NCI-H526 (cell line): ENCODE results near the gene TIPIN.
"Not testable (repeated sequence)": the region's sequence is repeated elsewhere in the genome, so short reads cannot be mapped to it uniquely, and the experiment has no call there.

Source experiments
- DNase-seq, 2 experiments: peaks; one replicate each; lab custom pipeline; 2025; lab: John Stamatoyannopoulos, UW

TIPIN gene

DNA sequence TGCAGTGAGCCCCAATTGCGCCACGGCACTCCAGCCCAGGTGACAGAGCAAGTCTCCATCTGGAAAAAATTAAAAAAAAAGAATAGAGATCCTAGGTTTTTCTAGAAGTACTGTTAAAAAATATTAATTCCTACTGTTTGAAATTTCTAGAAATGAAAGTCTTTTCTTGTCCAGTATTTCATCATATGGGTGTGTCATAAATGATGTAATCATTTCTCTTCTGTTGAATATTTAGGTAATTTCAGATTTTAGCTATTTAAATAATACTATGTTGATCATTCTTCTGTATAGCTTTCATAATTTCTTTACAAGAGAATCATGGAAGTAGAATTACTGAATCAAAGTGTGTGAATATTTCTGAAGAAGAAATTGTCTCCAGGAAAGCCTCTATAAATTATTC is 24.9 kb upstream of the TIPIN start:
- DNase-seq: not testable (repeated sequence)

DNA sequence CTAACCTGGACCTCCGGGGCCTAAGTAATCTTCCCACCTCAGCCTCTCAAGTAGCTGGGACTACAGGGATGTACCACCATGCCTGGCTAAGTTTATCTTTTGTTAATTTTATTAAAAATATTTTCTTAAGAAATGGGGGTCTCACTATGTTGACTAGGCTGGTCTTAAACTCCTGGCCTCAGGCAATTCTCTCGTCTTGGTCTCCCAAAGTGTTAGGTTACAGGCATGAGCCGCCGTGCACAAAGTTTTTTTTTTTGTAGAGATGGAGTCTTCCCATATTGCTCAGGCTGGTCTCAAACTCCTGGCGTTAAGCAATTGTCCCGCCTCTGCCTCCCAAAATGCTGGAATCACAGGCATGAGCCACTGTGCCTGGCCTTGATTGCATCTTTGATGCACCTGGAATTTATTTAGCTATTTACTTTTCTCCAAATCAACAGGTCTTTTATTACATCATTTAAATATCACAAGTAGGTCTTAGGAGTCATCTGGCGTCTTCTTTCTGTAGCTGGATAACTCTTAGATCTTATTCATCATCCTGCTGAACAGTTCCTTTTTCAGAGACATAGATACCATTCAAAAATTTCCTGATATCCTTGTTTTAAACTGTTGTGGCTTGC is 22.4 kb upstream of the TIPIN start:
- DNase-seq: no peak

DNA sequence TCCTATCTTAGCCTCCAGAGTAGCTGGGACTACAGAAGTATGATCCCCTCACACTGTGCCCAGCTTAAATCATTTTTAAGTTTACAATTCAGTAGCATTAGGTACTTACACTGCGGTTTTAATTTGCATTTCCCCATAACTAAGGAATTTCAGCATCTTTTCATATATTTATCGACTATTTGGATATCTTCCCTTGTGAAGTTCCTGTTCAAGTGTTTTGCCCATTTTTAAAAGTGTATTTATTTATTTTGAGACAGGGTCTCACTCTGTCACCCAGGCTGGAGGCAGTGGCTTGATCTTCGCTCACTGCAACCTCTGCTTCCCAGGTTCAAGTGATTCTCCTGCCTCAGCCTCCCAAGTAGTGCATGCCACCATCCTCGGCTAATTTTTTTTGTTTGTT is 17.7 kb upstream of the TIPIN start:
- DNase-seq: no peak

DNA sequence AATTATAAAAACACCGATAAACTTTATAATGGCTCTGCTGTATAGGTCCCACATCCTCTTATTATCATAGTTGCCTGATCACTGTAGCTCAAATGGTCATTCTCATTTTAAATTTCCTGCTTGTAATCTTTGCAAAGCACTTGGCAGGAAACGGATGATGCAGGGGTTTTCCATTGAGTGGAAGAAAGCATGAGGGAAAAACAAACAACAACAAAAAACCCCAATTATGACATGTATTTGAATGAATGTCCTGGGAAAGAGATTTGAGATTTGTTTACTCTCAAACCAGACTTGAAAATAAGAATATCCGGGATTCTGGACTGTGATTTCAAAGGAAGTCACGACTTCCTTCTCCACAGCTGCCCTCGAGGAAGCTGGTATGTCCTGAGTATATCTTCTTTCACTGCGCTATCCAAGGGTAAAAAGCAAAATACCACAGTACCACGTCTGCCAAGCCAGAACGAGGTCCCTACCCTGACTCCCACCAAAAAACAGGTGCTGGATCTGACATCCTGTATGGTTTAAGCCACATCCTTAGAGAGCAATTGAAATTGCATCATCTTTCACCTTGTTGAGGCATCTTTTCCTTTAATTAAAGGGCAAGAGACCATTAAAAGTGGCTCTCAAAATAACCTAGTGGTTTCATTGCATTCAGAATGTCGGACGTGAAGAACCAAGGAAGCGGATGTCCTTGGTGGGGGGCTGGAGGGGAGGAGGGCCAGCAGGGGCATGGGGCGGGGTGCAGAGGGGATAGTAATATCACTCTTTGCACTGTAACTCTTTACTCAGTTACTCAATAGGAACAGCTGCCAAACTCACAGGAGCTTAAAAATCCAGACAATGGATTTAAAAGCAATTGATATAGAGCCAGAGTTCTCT is 13.5 kb upstream of the TIPIN start:
- DNase-seq: peak in 1 of 2 experiments; percentile 15

DNA sequence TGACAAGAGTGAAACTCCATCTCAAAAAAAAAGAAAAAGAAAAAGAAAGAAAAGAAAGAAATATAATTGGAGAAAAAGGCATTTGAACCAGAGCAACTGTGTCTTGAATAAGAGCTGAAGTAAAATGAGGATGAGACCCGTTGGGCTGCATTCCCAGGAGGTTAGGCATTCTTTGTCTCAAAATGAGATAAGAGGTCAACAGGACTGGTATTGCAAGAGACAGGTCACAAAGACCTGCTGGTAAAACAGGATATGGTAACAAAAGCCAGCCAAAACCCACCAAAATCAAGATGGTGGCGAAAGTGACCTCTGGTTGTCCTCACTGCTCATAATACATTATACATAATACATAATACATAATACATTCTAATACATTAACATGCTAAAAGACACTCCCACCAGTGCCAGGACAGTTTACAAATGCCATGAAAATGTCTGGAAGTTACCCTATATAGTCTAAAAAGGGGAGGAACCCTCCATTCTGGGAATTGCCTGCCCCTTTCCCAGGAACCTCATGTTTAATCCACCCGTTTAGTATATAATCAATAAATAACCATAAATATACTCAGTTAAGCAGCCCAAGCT is 8.6 kb upstream of the TIPIN start:
- DNase-seq: no peak

DNA sequence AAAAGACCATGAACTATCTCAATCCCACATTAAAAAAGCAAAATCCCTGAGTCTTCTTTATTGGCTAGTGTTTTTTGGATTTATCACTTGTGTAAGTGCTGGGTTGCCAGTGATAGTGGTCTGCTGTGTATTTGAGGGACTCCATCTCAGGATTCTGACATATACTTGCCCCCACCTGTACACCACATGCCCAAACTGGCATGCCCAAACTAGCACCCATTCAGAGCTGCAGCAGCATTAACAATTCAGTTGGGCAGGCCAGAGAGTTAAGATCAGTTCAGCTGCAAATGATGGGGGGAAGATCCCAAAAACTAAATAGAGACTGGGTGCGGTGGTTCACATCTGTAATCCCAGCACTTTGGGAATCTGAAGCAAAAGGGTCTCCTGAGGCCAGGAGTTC is 6.3 kb upstream of the TIPIN start:
- no peak for DNase-seq

DNA sequence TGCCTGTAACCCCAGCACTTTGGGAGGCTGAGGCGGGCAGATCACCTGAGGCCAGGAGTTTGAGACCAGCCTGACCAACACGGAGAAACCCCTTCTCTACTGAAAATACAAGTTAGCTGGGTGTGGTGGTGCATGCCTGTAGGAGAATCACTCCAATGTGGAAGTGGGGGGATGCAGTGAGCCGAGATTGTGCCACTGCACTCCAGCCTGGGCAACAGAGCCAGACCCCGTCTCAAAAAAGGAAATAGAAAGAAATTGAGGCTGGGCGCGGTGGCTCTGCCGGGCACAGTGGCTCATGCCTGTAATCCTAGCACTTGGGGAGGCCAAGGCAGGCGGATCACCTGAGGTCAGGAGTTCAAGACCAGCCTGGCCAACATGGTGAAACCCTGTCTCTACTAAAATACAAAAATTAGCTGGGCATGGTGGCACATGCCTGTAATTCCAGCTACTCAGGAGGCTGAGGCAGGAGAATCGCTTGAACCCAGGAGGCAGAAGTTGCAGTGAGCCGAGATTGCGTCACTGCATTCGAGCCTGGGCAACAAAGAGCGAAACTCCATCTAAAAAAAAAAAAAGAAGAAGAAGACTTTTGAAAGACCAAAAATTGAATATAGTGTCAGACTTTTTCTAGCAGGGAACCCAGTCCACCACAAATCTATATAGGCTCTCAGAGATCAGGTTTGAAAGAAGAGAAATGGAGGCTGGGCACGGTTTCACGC is 5.4 kb upstream of the TIPIN start:
- DNase-seq: not testable (repeated sequence)

DNA sequence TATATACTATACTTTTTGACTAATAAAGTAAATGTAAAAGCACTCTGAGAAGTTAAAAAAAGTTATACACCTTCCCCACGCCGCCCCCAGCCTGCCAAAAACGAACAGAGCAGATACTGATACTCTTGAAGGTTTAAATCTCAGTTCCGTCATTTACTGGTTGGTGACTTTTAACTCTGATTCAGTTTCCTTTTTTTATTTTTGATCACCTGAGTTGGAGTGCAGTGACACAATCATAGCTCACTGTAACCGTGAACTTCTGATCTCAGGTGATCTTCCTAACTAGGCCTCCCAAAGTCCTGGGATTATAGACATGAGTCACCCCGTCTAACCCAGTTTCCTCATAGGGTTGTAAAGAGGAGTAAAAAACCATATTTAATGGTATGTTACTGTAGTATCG is 3.3 kb upstream of the TIPIN start:
- no peak for DNase-seq

DNA sequence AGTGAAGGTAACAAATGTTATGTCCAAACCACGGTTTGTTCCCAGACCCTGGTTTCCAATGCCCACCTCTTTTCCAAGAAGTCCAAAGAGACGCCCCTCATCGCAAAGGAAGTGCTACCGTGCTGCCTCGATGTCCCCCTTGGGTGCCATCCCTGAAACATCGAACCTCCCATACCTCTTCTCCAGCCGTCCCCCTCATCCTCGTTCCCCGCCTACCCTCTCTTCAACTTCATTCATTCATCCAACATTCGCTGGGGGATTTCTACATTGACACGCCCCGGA is 467 bp downstream of the TIPIN start:
- DNase-seq: no peak

DNA sequence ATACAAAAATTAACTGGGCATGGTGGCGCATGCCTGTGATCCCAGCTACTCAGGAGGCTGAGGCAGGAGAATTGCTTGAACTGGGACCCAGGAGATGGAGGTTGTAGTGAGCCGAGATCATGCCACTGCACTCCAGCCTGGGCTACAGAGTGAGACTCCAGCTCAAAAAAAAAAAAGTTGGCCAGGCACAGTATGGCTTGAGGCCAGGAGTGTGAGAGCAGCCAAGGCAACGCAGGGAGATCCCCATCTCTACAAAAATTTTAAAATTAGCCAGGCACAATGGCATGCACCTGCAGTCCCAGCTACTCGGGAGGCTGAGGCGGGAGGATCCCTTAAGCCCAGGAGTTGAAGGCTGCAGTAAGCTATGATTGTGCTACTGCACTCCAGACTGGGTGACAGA is 8.0 kb downstream of the TIPIN start:
- DNase-seq: not testable (repeated sequence)

DNA sequence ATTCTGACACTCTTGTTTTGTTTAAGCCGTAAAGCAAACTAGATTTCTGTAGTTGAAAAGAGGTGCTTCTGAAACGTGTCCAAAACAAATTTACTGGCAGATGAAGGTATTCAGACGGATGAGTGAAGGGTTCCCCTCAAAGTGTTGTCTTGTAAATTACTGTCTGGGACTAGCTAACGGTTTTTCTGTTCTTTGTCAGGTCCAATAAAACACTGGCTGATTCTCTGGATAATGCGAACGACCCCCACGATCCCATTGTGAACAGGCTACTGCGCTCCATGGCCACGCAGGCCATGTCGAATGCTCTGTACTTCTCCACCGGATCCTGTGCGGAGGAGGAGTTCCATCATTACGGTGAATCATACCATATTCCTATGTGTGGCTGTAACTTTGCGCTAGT is 27.7 kb downstream of the TIPIN start:
- DNase-seq: no peak

DNA sequence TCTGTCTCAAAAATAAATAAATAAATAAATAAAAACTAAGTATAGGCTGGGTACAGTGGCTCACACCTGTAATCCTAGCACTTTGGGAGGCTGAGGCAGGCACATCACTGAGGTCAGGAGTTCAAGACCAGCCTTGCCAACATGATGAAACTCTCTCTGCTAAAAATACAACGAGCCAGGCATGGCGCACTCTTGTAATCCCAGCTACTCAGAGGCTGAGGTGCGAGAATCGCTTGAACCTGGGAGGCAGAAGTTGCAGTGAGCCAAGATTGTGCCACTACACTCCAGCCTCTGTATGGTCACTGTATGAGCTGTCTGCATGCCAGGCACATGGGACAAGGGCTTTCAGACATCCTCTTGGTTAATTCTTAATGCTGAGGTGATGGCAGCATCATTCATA is 28.7 kb downstream of the TIPIN start:
- no peak for DNase-seq

DNA sequence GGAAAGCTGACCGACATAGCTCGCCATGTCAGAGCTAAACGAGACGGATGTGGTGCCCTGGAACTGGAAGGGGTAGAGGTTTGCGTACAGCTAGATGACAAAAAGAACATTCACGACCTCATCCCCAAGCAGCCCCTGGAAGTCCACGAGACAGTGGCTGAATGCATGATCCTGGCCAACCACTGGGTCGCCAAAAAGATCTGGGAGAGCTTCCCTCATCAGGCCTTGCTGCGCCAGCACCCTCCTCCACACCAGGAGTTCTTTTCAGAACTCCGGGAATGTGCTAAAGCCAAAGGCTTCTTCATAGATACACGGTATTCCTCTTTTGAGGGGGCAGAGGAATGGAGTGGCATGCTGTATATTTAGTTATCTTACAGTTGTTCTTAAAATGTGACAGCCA is 30.4 kb downstream of the TIPIN start:
- DNase-seq: no peak

DNA sequence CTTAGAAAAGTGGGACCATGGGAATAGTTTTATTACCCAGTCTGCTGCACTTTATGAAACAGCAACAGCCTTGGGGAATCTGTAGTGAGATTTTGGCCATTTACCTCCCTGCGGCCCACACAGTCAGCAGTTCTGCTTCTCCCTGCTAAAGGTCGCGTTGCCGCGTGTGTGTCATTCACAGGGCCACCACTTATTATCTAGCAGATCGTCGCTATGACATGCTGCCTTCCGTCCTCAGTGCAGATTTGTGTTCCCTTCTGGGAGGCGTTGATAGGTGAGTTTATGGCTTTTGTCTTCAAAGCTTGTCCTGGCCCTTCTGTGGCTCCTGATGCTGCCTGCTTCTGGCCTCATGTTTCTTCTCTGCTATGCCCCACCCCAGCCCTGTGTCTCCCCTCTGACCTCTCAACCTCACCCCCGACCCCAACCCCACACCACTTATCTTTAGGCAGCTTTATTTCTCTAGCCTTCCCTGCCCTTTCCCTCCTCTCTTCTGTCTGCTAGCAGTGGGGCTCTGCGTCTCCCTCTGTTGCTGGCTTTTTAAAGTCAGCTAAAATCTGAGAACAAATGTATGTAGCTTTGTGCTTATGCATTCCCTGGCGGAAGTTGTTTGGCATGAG is 33.1 kb downstream of the TIPIN start:
- no peak for DNase-seq

DNA sequence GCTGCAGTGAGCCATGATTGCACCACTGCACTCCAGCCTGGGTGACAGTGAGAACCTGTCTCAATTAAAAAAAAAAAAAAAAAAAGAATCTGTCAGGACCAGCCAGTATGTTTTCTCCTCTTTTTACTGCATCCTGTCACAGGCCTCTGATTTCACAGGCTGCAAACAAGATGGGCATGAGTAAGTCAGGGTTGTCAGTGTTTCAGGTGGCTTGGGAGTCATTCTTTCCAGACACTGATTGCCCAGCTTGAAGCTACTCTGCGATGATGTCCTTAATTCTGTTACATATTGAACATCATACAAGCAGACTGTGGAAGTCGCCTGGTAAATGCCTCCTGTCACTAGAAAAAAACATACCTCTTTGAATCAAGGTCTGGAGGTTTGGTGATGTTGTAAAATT is 44.3 kb downstream of the TIPIN start:
- DNase-seq: no peak

DNA sequence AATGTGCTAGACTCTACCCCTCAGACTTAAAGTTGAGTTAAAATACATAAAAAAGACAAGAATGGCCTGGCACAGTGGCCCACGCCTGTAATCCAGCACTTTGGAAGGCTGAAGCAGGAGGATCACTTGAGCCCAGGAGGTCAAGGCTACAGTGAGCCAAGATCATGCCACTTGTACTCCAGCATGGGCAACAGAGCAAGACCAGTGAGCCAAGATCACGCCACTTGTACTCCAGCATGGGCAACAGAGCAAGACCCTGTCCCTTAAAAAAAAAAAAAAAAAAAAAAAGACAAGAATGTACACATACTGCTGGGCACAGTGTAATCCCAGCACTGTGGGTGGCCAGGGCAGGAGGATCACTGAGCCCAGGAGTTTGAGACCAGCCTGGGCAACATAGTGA is 45.7 kb downstream of the TIPIN start:
- DNase-seq: no peak

DNA sequence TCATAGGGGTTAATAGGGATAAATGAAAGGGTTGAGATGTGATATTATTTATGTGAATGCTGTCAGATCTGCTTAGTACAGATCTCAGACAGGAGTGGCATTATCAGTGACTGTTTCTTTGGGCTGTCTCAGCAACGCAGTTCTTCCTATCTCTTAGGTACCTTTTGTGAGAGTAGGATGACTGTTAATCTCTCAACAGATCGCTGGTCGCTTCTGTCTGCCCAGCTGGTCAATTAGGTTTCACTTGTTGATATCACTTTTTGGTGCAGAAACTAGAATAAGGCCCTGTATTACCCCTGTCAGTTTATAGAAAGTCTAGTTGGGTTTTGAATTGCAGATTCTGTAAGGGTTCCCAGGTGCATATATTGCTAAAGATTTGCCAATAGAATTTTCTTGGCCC is 46.7 kb downstream of the TIPIN start:
- DNase-seq: no peak

DNA sequence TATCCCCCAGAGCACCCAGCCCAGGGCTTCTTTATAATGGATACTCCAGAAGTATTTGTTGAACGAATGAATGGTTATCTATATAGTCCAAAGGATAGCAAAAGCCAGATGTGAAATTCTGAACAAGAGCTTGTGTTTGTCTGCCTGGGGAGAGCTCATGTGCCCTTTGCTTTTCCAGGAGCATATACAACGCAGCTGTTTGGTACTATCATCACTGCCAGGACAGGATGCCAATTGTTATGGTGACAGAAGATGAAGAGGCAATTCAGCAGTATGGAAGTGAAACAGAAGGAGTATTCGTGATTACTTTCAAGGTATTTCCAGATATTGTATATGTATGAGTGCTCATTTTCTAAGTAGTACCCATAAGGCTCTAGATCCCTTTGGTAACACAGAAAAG is 48.0 kb downstream of the TIPIN start:
- DNase-seq: no peak

DNA sequence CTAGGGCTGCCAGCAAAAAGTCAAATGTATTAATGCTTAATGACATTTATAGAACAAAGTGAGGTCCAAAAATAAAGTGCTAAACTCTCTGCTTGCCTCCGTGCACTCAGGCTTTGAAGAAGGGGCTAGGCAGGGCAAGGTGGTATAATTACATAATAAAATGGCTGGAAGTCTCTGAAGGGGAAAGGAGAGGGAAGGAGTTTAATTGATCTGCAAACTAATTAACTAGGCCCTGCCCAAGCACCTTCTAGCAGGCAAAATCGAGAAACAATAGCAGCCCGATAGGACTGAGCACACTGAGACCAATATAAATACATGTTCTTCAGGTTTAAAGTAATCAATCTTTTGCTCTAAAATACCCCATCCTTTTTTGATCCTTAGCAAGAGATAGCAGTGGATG is 50.1 kb downstream of the TIPIN start:
- DNase-seq: no peak

DNA sequence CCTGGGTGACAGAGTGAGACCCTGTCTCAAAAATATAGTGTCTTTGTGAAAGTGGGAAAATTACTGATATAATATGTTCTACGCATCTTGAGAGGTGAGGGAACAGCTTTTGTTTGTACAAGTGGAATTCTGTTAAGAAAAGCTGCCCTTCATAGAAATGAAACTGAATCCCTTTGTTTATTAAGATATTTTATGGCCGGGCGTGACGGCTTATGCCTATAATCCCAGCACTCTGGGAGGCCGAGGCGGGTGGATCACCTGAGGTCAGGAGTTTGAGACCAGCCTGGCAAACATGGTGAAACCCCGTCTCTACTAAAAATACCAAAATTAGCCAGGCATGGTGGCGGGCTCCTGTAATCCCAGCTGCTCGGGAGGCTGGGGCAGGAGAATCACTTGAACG is 52.1 kb downstream of the TIPIN start:
- DNase-seq: not testable (repeated sequence)

DNA sequence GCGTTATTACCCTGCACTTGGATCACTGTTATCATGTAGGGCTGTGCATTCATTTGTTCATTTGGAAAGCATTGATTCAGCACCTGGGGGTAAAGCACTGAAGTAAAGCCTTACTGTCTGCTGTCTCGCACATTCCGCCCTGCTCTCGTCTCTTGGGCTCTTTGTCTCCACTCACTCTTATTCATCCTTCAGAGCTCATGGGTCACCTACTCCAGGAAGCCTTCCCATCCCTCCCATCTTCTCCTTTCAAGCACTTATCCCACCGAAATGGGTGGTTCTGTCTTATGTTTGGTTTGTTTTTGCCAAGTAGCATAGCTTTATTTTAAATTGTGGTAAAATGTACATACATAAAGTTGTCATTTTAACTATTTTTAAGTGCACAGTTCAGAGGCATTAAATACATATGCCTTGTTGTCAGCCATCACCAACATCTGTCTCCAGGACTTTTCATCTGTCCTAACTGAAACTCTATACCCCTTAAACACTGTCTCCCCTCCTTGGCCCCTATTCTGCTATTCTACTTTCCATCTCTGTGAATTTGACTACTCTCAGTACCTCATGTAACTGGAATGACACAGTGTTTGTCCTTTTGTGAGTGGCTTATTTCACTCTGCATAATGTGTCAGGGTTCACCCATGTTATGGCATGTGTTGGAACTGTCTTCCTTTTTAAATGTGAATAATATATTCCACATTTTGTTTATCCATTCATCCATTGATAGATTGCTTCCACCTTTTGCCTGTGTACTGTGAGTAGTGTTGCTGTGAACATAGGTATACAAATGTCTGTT is 53.8 kb downstream of the TIPIN start:
- no peak for DNase-seq

DNA sequence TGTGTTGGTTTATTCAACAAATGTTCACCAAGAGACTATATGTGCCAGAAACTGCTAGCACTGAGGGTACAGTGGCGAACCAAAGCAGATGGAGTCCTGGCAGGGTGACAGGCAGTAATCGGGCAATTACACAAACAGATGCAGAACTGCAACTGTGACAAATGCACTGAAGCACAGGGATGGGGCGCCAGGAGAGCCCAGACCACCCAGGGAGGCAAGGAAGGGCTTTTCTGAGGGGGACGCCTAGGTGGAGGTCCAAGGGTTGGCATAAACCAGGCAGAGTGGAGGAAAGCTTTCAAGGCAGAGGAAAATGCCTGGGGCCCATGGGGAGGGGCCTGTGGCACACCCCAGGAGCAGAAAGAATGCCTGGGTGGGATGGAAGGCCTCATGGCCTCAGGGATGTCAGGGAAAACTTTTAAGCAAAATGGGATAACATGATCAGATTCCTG is 57.7 kb downstream of the TIPIN start:
- no peak for DNase-seq
